Measurements from ENCODE around the gene GADD45B.
A peak's percentile ranks its signal among the peaks of the same experiment; 100 is the strongest.

GADD45B gene

DNA sequence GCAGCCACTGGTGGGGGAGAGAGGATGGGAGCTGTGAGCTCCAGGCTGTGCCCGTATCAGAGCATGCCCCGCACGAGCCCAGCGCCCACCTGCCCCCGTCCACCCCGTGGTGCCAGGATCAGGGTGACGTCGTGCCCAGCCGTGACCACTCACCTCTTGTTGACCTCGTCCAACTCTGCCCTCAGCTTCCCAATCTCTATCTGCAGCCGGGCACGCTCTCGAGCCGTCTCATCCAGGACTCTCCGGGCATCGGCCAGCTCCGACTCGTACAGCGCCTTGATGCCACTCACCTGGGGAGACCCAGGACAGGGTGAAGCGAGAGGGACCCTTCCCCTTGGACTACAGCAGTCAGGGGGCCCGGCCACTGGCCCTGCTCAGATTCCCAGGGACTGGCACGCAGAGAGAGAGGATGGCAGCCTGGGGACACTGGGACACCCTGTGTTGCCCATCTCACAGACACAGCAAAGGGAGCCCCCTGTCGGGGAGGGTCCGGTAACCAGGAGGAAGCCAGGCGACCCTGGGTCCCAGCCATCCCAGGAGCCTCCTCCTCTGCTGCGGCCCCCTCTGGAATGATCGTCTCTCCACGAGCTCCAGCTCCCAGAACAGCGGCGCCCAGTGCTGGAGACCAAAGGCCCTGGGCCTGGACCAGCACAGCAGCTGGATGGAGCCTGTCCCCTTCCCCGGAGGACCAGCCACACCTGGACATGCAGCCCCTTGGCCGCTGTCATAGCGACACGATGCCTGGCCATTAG, 31.5 kb upstream of the GADD45B start:
- peaks cover 60% of the 10 kb centered on the region for H3K36me3 ChIP-seq (replicated peaks; ENCODE audit: low read depth, low read length)
- H3K4me3 ChIP-seq (ENCODE audit: low read length), result no peak overlapping the region

DNA sequence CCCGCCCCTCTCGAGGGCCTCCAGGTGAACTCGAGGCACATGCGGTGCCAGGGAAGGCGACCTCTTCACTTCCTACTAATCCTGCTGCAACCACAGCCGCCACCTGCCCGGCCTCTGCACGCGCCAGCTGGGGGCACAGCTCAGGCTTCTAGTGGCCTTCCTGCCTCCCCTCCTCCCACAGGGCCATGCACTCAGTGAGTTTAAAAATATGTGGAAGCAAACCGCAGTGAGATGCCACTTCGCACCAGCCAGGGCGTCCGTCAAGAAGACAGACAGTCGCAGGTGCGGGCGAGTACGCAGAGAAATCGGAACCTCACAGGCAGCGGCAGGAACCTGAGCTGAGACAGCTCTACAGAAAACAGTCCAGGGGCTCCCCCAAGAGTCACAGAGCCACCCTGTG, 29.5 kb upstream of the GADD45B start:
- Histone ChIP-seq H3K4me2 (ENCODE audit: low read length) (peak overlapping the region; percentile 71), H3K27ac (ENCODE audit: low read length) (peak overlapping the region; percentile 49), H3K4me3 (ENCODE audit: low read length) (peak overlapping the region; percentile 58), H4K20me1 (ENCODE audit: insufficient read depth, low read length) (peaks cover 87% of the 10 kb centered on the region), H3K27me3 (ENCODE audit: low read depth, low read length) (no peaks in the 10 kb centered on the region), H3K9ac (ENCODE audit: low read length) (peak overlapping the region; percentile 1; the same call in 1 of the 2 replicates), H2AFZ (ENCODE audit: low read depth, low read length) (no peak overlapping the region), H3K79me2 (ENCODE audit: low read length) (peaks cover 100% of the 10 kb centered on the region), H3K4me1 (ENCODE audit: low read length) (peaks cover 23% of the 10 kb centered on the region), H3K9me3 (ENCODE audit: insufficient read depth, low read length) (no peaks in the 10 kb centered on the region), H3K36me3 (replicated peaks; ENCODE audit: low read depth, low read length) (peaks cover 53% of the 10 kb centered on the region)
- TF ChIP-seq CTCF (IDR thresholded peaks at IDR 0.05; ENCODE audit: low read depth, low read length) (peak; percentile 24; the same call in 1 of the 2 replicates), EZH2phosphoT487 (IDR thresholded peaks at IDR 0.05; ENCODE audit: low read depth) (no peak)

More for the DNA sequence above, 31.5 kb upstream of the GADD45B start:
- Histone ChIP-seq H3K9ac (ENCODE audit: low read length) (no peak overlapping the region), H3K9me3 (ENCODE audit: insufficient read depth, low read length) (no peaks in the 10 kb centered on the region), H3K79me2 (ENCODE audit: low read length) (peaks cover 99% of the 10 kb centered on the region), H2AFZ (ENCODE audit: low read depth, low read length) (no peak overlapping the region), H3K27ac (ENCODE audit: low read length) (no peak overlapping the region), H3K4me1 (ENCODE audit: low read length) (peaks cover 23% of the 10 kb centered on the region), H3K4me2 (ENCODE audit: low read length) (no peak overlapping the region), H3K27me3 (ENCODE audit: low read depth, low read length) (no peaks in the 10 kb centered on the region), H4K20me1 (ENCODE audit: insufficient read depth, low read length) (peaks cover 86% of the 10 kb centered on the region)
- TF ChIP-seq EZH2phosphoT487 (IDR thresholded peaks at IDR 0.05; ENCODE audit: low read depth) (no peak), CTCF (IDR thresholded peaks at IDR 0.05; ENCODE audit: low read depth, low read length) (no peak)

GRCh38 chr19:2449019-2449418, 26.9 kb upstream of the GADD45B start:
- Histone ChIP-seq H2AFZ (ENCODE audit: low read depth, low read length) (no peak overlapping the region), H3K4me1 (ENCODE audit: low read length) (peaks cover 43% of the 10 kb centered on the region), H3K4me2 (ENCODE audit: low read length) (no peak overlapping the region), H3K4me3 (ENCODE audit: low read length) (no peak overlapping the region), H4K20me1 (ENCODE audit: insufficient read depth, low read length) (peaks cover 86% of the 10 kb centered on the region), H3K36me3 (replicated peaks; ENCODE audit: low read depth, low read length) (peaks cover 39% of the 10 kb centered on the region), H3K27me3 (ENCODE audit: low read depth, low read length) (no peaks in the 10 kb centered on the region), H3K27ac (ENCODE audit: low read length) (no peak overlapping the region), H3K9me3 (ENCODE audit: insufficient read depth, low read length) (no peaks in the 10 kb centered on the region), H3K9ac (ENCODE audit: low read length) (no peak overlapping the region), H3K79me2 (ENCODE audit: low read length) (peaks cover 100% of the 10 kb centered on the region)
- no peak for TF ChIP-seq EZH2phosphoT487 (IDR thresholded peaks at IDR 0.05; ENCODE audit: low read depth)
- TF ChIP-seq CTCF (IDR thresholded peaks at IDR 0.05; ENCODE audit: low read depth, low read length), result no peak

DNA sequence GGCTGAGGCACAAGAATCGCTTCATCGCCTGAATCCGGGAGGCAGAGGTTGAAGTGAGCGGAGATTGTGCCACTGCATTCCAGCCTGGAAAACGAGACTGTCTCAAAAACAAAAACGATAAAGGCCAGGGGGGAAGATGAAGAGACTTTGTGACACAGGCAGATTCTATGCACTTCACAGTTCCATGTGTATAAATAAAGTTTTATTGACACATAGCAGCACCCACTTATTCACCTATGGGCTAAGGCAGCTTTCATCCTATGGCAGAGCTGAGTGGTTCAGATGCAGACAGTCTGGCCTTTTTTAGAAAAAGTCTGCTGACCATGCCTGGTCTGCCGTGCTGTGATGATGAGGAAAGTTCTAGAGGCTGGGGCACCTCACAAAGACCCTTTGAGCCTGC, 24.8 kb upstream of the GADD45B start:
- peaks cover 56% of the 10 kb centered on the region for H3K4me1 ChIP-seq (ENCODE audit: low read length)
- peaks cover 100% of the 10 kb centered on the region for H3K79me2 ChIP-seq (ENCODE audit: low read length)
- no peak overlapping the region for H2AFZ ChIP-seq (ENCODE audit: low read depth, low read length)
- TF ChIP-seq CTCF (IDR thresholded peaks at IDR 0.05; ENCODE audit: low read depth, low read length), result no peak
- TF ChIP-seq EZH2phosphoT487 (IDR thresholded peaks at IDR 0.05; ENCODE audit: low read depth), result no peak
- no peak overlapping the region for H3K4me3 ChIP-seq (ENCODE audit: low read length)
- no peaks in the 10 kb centered on the region for H3K27me3 ChIP-seq (ENCODE audit: low read depth, low read length)
- H3K4me2 ChIP-seq (ENCODE audit: low read length), result no peak overlapping the region
- no peak overlapping the region for H3K9ac ChIP-seq (ENCODE audit: low read length)
- peaks cover 38% of the 10 kb centered on the region for H3K36me3 ChIP-seq (replicated peaks; ENCODE audit: low read depth, low read length)
- H3K27ac ChIP-seq (ENCODE audit: low read length), result no peak overlapping the region
- H3K9me3 ChIP-seq (ENCODE audit: insufficient read depth, low read length), result no peaks in the 10 kb centered on the region
- H4K20me1 ChIP-seq (ENCODE audit: insufficient read depth, low read length), result peaks cover 87% of the 10 kb centered on the region
